Vagina (tissue), 2 donors: ENCODE data around the gene MSL2.

Experiments
- POLR2A ChIP-seq, 2 donors: fragments of 450-650 bp; IDR thresholded peaks; one replicate each; pipeline ENCODE4 v1.6.1; 2017; ENCODE audit warnings: antibody characterized with exemption in 2 of 2, mild to moderate bottlenecking in 2 of 2, moderate library complexity in 2 of 2
- POLR2AphosphoS5 ChIP-seq, 2 donors: sonication (generic); formaldehyde crosslinking; IDR thresholded peaks; one replicate each; pipeline ENCODE4 v1.9.0; 2017; ENCODE audit warnings: antibody characterized with exemption in 2 of 2, mild to moderate bottlenecking in 2 of 2, low read depth in 1 of 2; ENCODE audit not compliant: insufficient read depth in 1 of 2
- TF ChIP-seq, protein P1 (sequence below), 3 experiments: fragments of 450-650 bp in 2 of 3; fragments of 200-600 bp in 1 of 3; sonication (generic) in 1 of 3; IDR thresholded peaks; one replicate each; pipeline ENCODE4 v1.5.1; 2017 to 2019; ENCODE audit warnings: antibody characterized with exemption in 3 of 3, mild to moderate bottlenecking in 2 of 3, moderate library complexity in 2 of 3

DNA sequence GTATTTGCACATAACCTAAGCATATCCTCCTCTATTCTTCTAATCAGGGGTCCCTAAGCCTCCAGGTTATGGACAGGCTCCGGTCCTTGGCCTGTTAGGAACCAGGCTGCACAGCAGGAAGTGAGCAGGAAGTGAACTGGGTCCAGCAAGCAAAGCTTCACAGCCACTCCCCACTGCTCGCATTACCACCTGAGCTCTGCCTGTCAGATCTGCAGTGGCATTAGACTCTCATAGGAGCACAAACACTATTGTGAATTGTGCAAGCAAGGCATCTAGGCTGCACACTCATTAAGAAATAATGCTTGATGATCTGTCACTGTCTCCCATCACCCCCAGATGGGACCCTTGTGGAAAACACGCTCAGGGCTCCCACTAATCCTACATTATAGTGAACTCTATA, 9.8 kb downstream of the MSL2 start:
- TF ChIP-seq, protein P1, sequence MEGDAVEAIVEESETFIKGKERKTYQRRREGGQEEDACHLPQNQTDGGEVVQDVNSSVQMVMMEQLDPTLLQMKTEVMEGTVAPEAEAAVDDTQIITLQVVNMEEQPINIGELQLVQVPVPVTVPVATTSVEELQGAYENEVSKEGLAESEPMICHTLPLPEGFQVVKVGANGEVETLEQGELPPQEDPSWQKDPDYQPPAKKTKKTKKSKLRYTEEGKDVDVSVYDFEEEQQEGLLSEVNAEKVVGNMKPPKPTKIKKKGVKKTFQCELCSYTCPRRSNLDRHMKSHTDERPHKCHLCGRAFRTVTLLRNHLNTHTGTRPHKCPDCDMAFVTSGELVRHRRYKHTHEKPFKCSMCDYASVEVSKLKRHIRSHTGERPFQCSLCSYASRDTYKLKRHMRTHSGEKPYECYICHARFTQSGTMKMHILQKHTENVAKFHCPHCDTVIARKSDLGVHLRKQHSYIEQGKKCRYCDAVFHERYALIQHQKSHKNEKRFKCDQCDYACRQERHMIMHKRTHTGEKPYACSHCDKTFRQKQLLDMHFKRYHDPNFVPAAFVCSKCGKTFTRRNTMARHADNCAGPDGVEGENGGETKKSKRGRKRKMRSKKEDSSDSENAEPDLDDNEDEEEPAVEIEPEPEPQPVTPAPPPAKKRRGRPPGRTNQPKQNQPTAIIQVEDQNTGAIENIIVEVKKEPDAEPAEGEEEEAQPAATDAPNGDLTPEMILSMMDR (IDR thresholded peaks at IDR 0.05), result no peak
- TF ChIP-seq POLR2AphosphoS5 (IDR thresholded peaks at IDR 0.05; ENCODE audit: insufficient read depth in 1 of 2, low read depth in 1 of 2) (peak in 1 of 2 donors; percentile 7), POLR2A (IDR thresholded peaks at IDR 0.05) (no peak)
